H4 (cell line): Measurements from ENCODE around the gene KRTAP23-1. TPM values are rescaled to one million over a fixed set of nuclear protein-coding genes. Genes with fewer than 3 reads are reported as not detected.
A peak's percentile ranks its signal among the peaks of the same experiment; 100 is the strongest.

Experiments used
- DNase-seq: peaks from one replicate; pipeline ENCODE4 v3.0.0-alpha.2; 2015; ENCODE audit warnings: low spot score
- total RNA-seq: library from RNA; depleted of rRNA; stranded (reverse); fragments of >200 nt; shearing (Covaris generic); gene quantifications from 2 replicates; pipeline ENCODE4 v1.2.3, GENCODE V29; 2014; rRNA removed

Gene KRTAP23-1, protein sequence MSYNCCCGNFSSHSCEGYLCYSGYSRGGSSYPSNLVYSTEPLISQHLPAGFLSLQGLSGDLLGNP
- total RNA-seq = not detected in 2 replicates

GRCh38 chr21:30348506-30348905 lies at the start of gene KRTAP23-1:
Gene KRTAP23-1 (minus strand): TSS chr21:30348606. CDS start chr21:30348606, 0 bp downstream.
- no peak for DNase-seq

DNA sequence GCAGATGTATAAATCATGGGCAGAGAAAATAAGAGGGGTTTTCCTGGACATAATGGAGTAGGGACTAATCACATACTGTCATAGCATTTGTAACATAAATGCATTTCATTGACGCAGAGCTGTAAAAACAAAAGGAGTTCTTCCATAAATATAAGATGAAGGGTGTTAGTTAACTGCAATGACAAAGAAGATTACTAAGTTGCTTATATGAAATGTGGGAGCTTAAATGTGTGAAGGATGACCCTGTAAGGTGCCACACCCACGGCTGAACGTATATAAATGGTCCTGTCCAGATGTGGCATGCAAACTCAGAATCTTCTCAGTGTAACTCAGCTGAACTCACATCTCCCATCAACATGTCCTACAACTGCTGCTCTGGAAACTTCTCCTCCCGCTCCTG lies 47.3 kb upstream of the KRTAP23-1 start, which contains the start of gene KRTAP13-1:
TSS of gene KRTAP13-1 (plus strand) at position 301 of the 400 bp plus-strand sequence. CDS start at position 357, 56 bp downstream.
- DNase-seq = no peak

DNA sequence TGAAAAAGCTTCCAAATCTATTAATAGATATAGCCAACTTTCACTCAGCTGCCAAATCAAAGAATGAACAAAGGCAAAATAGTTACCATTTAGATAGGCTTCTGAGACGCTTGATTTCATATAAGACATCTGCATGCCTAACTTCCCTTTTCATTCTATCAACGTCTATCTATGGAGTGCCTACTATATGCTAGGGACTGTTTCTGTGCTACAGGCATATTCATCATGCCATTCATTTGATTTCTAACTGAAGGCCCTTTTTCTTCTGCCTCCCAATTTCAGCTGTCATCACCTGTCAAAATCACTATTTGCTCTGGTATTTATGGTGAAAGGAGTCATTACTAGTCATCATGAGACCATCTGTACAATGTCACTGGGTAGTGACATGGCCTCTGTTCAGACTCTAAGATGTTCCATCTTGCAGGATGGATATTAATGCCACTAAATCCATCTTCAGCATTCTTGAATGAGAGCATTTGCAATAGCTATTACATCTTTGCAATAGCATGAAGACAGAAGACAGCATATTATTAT lies 43.2 kb upstream of the KRTAP23-1 start:
- no peak for DNase-seq

- DNase-seq = no peak
Observed at GRCh38 chr21:30382201-30382600, 33.8 kb upstream of the KRTAP23-1 start.

- no peak for DNase-seq
Observed at GRCh38 chr21:30372139-30372770, 23.8 kb upstream of the KRTAP23-1 start, which contains the start of gene KRTAP13-2. Gene KRTAP13-2 (minus strand): TSS chr21:30372271. CDS start chr21:30372213, 58 bp downstream.

- DNase-seq = no peak
Observed at GRCh38 chr21:30355906-30356305, 7.5 kb upstream of the KRTAP23-1 start.

DNA sequence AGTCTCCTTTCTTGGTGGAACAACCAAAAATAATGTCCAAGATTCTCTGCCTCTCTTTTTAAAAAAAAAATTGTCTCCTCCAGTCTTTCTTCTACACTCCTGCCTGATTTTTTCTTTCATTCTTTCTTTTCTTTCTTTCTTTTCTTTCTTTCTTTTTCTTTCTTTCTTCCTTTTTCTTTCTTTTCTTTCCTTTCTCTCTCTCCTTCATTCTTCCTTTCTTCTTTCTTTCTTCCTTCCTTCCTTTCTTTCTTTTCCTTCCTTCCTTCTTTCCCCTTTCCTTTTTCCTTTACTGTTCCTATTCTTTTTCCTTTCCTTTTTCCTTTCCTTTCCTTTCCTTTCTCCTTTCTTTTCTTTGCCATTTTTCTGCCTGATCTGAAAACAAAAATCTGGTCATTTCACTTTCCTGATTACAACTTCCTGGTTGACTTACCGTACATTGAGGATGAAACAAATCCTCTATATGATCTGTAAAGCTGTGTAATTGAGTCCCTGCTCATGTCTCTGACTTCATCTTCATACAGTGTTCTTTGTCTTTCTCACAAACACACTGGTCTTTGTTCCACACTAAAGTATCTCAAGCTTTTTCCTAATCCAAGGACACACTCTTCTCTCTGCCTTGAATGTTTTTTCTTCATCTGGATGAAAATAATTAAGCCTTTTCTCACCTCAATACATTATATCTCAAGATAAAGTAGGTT lies 6.1 kb upstream of the KRTAP23-1 start:
- DNase-seq = no peak

- DNase-seq = no peak
Observed at GRCh38 chr21:30351534-30351933, 3.1 kb upstream of the KRTAP23-1 start.

- no peak for DNase-seq
Observed at GRCh38 chr21:30349572-30349971, 1.2 kb upstream of the KRTAP23-1 start.

DNA sequence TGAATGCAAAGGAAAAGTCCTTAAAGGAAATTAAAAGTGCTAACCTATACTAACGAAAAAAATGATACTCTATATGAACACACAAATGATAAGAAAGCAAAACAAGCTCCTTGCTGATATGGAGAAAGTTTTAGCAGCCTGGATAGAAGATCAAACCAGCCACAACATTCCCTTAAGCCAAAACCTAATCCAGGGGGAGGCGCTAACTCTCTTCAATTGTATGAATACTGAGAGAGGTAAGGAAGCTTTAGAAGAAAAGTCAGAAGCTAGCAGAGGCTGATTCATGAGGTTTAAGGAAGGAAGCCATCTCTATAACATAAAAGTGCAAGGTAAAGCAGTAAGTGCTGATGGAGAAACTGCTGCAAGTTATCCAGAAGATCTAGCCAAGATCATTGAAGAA lies 3.4 kb downstream of the KRTAP23-1 start:
- no peak for DNase-seq

DNA sequence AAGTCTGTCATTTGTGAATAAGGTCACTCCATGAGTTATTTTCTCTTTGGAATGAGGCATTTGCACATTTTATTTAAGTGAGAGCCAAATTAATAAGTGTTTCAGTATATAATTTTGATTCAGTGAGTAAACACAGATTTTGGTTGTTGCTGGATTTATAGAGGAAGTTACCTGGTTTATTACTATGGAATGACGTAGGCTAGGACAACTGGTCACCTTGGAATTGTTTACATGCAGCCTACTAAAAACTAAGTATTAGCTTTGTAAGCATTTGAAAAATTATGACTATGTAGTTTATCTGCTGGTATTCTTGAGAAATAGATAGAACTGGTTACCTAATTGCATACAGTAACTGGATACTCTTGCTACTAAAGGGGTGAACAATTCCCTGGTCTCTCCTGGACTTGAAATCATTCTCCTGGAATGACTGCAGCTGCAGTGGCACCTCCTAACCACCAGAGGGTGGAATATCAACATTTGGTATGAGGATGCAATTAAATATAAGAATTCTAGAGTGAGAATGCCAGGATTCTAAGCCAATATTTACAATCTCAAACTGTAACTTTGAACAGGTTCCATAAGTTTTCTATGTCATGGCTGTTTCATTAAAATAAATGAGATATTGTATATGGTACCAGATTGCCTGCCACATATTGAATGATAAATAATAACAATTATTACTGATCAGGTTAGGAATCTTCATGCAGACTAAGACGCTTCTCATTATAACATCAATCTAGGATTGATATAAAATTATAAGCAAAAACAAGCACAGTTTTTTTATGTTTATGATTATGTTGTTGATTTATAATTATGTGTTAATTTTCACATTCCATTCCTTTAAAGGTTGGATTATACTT lies 7.5 kb downstream of the KRTAP23-1 start:
- peak; percentile 29 for DNase-seq

DNA sequence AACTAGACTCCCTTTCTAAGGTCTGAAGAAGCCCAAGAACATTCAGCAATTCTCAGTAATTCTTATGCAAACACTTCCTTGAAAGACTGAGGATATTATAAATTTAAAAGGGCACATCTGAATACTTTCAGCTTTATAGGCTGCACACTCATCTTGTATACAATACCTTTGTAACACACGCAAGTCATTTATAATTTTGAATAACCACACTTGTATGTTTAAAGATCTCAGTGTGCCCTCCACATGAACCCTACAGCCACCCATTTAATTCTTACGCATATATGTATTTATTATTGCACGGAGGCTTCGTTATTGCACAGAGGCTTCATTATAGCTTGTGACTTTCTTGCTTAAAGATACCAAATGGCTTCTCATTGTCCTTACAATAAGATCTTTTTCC lies 9.7 kb downstream of the KRTAP23-1 start:
- DNase-seq = no peak

- DNase-seq = no peak
Observed at GRCh38 chr21:30337772-30338171, 10.6 kb downstream of the KRTAP23-1 start.

DNA sequence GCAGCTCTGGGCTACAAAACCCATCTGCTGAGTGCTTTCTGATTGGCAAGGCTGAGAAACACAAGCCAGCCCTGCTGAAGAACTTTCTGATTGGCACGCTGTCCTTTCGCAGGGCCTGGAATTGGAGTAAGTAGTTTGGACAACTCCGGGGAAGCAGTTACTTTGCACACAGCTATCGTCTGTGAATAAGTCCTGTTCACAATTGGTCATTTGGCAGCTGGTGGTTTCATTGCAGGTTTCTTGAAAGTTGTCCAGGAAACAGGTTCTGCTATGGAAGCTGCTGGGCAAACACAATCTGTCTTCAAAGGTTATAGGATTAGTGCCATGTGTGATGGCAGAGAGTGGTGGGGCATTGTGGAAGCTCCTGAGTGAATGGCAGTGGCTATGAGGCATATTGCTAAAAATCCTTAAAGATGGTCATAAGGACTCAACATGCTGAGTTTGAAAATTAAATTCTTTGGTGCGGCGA lies 11.1 kb downstream of the KRTAP23-1 start, which contains the start of gene KRTAP27-1:
TSS of gene KRTAP27-1 (minus strand) at position 419 of the 469 bp plus-strand sequence. CDS start at position 393, 26 bp downstream.
- no peak for DNase-seq

DNA sequence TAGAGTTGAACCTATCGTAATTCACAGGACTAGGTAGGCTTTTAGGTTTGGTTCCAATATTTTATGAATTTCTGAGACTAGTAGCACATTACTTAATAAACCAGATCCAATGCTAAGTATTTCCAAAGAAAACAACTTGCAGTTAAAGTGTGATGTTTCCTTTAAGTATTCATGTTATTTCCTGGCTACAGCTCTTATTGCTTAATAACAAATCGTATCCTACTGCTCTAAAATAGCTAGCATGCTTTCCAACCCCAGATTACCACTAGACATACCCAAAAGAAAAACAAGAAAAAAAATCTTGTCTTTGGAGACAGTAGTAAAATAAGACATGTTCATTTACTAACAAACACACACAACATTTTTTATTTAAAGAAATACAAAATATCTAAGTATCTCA lies 11.8 kb downstream of the KRTAP23-1 start:
- DNase-seq = no peak

GRCh38 chr21:30333736-30334135 lies 14.7 kb downstream of the KRTAP23-1 start:
- no peak for DNase-seq

DNA sequence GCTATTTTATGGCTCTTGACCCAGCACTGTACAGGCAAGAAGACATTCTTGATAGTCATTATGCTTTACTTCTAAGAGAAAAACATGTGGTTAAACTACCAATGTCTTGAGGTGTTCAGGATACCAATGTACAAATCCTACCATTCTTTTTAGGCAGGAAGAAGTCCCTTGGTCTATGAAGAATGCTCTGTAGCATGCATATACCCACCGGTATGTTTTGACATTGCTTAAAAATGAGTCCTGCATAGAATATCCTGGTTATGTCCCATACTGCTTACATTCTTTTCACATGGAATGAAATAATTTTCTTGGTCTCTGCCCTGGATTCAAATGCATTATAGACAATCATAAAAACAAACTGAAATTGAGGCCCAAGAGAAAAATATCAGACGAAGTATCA lies 15.7 kb downstream of the KRTAP23-1 start:
- DNase-seq = no peak

GRCh38 chr21:30329203-30329875 lies 19.1 kb downstream of the KRTAP23-1 start:
- peak; percentile 6 for DNase-seq

- DNase-seq = no peak
Observed at GRCh38 chr21:30326390-30326789, 22.0 kb downstream of the KRTAP23-1 start.

GRCh38 chr21:30320215-30320614 lies 28.2 kb downstream of the KRTAP23-1 start, which contains the start of gene KRTAP26-1:
Gene KRTAP26-1 (minus strand): TSS chr21:30320315. CDS start chr21:30320035, 280 bp downstream.
- DNase-seq = no peak

GRCh38 chr21:30315701-30316100 lies 32.7 kb downstream of the KRTAP23-1 start:
- no peak for DNase-seq
